ENCODE data around the gene PRPF40B.

PRPF40B gene

GRCh38 chr12:49659753-49660152 lies 36.4 kb downstream of the PRPF40B start:
- DNase-seq (ENCODE audit: low read depth) = no peak

- DNase-seq (ENCODE audit: low read depth) = no peak
Observed at GRCh38 chr12:49661191-49661590, 37.8 kb downstream of the PRPF40B start.

DNA sequence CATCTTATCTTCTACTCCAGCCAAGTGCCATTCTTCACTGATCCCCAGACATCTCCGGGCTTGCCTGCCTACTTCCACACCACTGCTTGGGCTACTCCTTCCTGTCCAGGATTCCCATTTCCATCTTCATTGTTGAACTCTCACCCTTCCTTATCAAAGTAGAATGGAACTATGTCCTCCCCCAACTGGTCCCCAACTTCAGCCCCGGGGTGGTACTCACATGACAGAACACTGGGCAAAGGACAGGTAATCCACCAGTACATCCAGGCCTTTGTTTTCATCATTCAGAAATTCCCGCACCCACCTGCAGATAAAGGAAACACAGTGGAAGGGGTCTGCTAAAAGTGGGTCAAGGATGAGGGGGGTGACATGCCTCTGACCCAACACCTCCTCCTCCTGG lies 38.4 kb downstream of the PRPF40B start:
- no peak for DNase-seq (ENCODE audit: low read depth)

DNA sequence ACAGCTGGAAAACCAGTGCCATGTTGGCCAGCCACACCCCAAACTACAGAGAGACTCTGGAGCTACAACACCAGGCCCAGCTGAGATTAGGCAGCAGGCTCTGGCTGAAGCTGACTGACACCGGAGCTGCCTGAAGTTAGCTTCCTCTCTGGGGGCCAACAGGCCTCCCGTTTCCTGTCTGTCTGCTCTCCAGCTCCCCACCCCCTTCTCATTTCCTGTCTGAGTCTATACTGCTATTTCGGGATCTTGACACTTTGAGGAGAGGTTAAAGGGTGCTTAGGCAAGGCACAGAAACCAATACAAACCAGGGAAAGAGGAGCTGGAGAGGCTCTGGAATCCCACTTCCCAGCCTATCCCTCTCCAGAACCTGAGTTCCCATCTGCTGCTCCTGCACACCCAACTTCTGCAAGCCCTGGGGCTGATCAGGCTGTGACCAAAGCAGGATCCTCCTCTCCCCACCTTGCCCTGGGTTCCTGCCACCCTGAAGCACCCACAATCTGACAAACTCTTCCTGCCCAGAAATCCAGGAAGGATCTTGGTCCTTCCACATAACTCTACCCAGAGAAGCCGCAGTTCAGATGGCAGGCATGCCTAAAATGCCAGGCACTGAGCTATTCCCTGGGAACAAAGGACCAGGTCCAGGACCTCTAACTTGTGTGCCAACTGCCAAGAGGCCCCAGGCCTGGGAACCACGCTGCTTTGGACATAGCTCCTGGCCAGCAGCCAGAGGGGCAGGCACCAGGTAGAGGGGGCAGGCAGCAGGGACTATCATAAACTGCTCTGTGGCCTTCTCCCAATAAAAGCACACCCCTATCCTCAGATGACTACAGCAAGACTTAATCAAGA lies 39.9 kb downstream of the PRPF40B start:
- DNase-seq (ENCODE audit: low read depth) = peak; percentile 65

GRCh38 chr12:49664167-49664566 lies 40.8 kb downstream of the PRPF40B start:
- DNase-seq (ENCODE audit: low read depth) = no peak

DNA sequence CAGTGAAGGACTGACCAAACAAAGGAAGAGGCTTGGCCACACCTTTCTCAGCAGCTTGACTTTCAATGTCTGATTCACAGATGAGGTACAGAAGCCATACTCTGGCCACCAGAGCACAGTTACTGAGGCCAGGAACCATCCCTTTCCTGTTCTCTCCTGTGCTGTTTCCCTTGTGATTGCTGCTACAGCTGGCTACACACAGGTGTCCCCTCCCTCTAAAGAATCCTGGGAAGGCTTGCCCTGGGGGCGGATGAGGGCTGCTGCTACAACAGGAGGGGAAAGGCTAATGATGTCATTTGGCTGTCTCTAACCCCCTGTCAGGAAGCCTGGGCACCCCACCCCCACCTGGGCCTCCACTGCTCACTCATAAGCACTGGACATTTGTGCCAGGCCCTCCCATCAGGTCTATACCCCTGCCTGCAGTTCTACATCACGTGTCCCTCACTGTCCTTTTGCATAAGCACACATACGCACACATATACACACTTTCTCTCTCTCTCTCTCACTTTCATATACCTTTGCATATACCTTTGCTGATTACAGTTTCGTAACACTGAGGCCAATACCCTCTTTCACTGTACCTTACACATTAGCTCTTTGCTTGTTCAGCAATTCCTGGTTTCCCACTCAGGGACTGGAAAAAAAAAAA lies 41.4 kb downstream of the PRPF40B start:
- no peak for DNase-seq (ENCODE audit: low read depth)

DNA sequence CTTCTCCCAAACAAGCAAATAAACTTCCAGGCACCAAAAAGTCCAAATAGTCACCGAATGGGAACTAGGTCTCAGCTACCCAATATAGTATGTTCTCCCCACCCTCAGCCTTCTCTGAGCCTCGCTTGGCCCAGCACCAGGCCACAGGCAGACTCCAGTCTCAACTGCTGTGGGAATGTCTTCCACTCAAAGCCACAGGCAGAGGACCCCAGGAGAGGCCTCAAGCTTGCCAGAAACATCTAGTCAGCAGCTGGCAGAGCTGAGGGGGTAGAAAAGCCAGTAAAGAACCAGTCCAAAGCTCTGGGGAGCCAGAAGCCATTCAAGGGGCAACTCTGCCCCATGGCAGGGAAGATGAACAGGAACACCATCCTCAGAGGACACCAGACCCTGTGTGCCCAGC lies 42.0 kb downstream of the PRPF40B start:
- no peak for DNase-seq (ENCODE audit: low read depth)

DNA sequence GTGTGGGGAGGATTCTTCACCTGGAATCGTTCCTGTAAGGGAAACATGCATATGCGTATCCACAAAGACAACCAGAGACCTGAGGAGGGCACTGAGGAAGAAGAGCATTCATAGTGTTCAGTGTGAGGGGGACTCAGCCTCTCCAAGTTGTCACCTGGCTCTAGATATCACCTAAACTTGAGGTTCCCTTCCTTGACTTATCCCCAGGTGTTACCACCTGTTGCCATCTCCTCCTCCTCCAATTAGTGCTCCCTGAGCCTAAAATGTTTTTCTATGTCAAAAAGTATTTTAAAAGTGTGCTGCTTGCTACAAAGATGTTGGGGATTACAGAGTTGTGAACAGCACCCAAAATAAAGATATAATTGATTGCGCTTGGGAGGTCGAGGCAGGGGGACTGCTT lies 42.8 kb downstream of the PRPF40B start:
- no peak for DNase-seq (ENCODE audit: low read depth)

GRCh38 chr12:49667325-49668090 lies 44.1 kb downstream of the PRPF40B start:
- DNase-seq (ENCODE audit: low read depth) = no peak

DNA sequence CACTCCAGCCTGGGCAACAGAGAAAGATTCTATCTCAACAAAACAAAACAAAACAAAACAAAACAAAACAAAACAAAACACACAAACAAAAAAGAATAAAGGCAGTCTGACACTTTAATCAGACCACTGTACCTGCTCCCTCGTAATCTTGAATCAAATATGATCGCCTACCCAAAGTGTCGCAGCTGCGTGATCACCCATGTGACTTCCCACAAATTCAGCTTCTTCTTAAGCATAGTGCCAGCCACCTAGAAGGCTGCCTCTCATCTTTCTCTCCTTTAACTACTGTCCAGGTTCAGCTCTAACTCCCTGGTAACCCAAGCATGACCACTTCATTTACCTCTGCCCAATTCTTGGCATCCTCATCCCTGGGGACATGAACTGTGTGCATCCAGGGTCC lies 46.4 kb downstream of the PRPF40B start:
- DNase-seq (ENCODE audit: low read depth) = no peak

DNA sequence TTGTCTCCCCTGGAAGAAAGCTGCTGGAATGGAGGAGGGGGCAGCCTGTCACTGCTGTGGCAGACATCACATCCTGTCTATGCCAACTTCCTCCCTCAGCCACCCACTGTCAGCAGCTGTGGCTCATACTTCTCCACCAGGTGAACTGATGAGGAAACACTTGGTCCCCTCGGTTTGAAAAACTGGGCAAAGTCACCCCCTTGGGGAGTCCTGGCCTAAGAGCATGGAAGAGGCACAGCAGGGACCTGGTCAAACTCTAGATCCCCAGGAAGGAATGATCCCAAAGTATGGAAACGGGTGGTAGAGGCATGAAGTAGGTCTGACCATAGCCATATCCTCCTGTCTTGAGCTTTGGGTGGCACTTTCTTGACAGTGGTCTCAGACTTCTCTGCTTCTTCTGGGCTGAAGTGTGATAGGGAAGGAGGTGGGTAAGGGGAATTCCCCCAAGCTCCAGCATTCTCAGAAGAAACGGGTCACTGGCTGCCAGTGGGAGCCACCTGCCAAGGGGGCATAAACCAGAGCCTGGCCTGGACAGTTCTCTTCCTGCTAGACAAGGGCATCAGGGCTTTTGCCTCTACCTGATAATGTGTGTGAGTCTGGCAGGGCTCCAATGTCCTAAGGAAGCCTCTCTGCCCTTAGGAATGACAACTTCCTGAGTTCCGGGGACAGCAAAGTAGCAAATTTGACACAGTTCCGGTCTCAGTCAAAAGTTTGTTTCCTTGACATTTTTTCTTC lies 47.8 kb downstream of the PRPF40B start:
- no peak for DNase-seq (ENCODE audit: low read depth)

DNA sequence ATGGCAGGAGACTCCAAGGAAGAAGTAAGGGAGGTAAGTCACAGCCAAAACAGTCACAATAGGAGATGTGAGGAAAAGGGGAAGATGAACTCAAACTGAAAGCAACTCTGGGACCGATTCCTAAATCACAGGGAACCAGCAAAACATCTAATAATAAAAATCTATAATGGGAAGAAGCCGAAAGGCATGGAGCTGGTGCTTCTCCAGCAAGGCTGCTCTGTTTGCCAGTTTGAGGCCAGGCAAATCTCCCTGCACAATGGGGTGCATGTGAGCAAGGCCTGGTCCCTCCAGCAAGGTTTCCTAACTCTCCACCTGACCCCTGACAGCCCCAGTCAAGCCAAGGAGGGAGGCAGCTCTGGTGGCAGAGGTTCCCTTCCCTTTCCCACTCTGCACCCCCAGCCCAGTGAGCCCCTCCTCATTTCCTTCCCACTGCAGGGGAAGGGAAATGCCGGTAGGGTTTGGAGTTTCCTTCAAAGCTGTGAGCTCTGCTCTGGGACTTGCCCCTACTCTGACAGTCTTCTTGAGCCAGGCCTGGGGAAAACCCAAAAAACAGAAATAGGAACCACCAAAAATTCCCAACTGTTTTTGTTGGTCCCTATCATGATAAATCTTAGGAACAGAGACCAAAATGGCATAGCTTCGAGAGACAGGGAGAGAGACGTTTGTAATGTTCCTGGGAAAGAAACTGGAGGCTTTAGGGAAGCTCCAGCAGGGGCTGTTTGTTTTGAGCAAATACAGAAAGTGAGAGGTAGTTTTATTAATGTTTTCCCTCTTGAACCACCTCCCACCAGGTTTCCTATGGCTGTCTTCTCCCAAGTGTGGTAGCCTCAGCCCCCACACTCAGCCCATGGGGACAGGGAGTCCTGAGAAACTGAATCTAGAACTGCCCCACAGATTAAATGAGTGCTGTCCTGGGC lies 49.2 kb downstream of the PRPF40B start:
- no peak for DNase-seq (ENCODE audit: low read depth)

GRCh38 chr12:49673446-49674317 lies 50.3 kb downstream of the PRPF40B start:
- peak; percentile 92 for DNase-seq (ENCODE audit: low read depth)

- DNase-seq (ENCODE audit: low read depth) = no peak
Observed at GRCh38 chr12:49674318-49674981, 51.1 kb downstream of the PRPF40B start.

- DNase-seq (ENCODE audit: low read depth) = no peak
Observed at GRCh38 chr12:49675137-49675536, 51.8 kb downstream of the PRPF40B start.

GRCh38 chr12:49678711-49679110 lies 55.4 kb downstream of the PRPF40B start:
- no peak for DNase-seq (ENCODE audit: low read depth)

DNA sequence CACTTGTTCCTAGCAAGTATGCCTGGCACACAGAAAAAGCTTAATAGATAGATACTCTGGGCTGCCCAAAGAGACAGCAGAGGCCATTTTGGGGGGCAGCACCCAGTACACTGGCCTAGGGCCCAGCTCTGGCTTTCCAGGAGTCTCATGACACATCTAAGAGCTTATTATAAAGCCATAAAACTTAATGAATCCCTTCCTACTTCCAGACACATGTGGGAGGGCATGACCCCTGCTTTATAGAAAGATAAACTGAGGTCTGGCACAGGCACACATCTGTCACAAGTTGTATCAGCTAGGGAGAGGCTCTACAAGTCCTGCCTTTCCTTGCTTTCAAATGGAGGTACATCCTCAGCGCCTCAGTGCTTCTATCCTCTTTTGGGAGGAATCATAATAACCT lies 56.7 kb downstream of the PRPF40B start:
- DNase-seq (ENCODE audit: low read depth) = no peak

GRCh38 chr12:49683599-49684309 lies 60.4 kb downstream of the PRPF40B start:
- DNase-seq (ENCODE audit: low read depth) = no peak

GRCh38 chr12:49684310-49684854 lies 61.0 kb downstream of the PRPF40B start:
- DNase-seq (ENCODE audit: low read depth) = no peak
